Endothelial cell of umbilical vein (primary cell): ENCODE data around the gene SMARCA2. TPM values are rescaled to one million over a fixed set of nuclear protein-coding genes. Genes with fewer than 3 reads are reported as not detected.
A peak's percentile ranks its signal among the peaks of the same experiment; 100 is the strongest.

Experiments
- BruUV-seq: library from RNA; stranded (reverse); fragments of 400-500 nt; replicated peaks from 2 replicates; lab custom pipeline; 2021; lab: Mats Ljungman, UMichigan
- CTCF ChIA-PET: fragments of 300-600, 350-600 bp; sonication (Branson Sonifier 250); formaldehyde crosslinking; loops from one replicate; lab custom pipeline; 2021; ENCODE audit warnings: antibody characterized with exemption, inconsistent platforms; lab: Charles Lee
- POLR2A ChIA-PET: fragments of 300-600, 350-600 bp; sonication (Branson Sonifier 250); formaldehyde crosslinking; loops from one replicate; lab custom pipeline; 2021; ENCODE audit warnings: antibody characterized with exemption, inconsistent platforms; lab: Charles Lee
- DNase-seq: peaks from one replicate; pipeline ENCODE4 v3.0.0-alpha.2; 2011; ENCODE audit warnings: low read depth, low spot score
- FAIRE-seq: peaks from 2 replicates; lab custom pipeline; 2011; peaks lifted over from hg19 to GRCh38; lab: Jason Lieb, UNC
- H2AFZ ChIP-seq: 2 replicates; pipeline ENCODE4 v1.6.0; 2012; ENCODE audit warnings: low read depth, low read length, control low read depth, inconsistent platforms
- H3K27ac ChIP-seq: 2 replicates; pipeline ENCODE4 v1.5.1; 2011; ENCODE audit warnings: low read depth, mild to moderate bottlenecking, control low read depth, low read length, moderate library complexity; ENCODE audit not compliant: insufficient read depth
- H3K27me3 ChIP-seq, 2 experiments: 2 replicates each; pipeline versions ENCODE4 v1.6.0 to v1.6.1; 2011; ENCODE audit warnings: low read length in 2 of 2, mixed read lengths in 1 of 2; ENCODE audit not compliant: control insufficient read depth in 2 of 2, insufficient read depth in 2 of 2
- H3K36me3 ChIP-seq, 2 experiments: 2 replicates in 1 of 2; 3 replicates in 1 of 2; pipeline ENCODE4 v1.5.1; 2011; ENCODE audit warnings: low read length in 2 of 2, mild to moderate bottlenecking in 1 of 2, moderate library complexity in 1 of 2; ENCODE audit not compliant: control insufficient read depth in 2 of 2, insufficient read depth in 2 of 2; ENCODE audit errors: extremely low read depth in 1 of 2
- H3K4me1 ChIP-seq: 3 replicates; pipeline ENCODE4 v1.5.1; 2011; ENCODE audit warnings: mild to moderate bottlenecking, low read length; ENCODE audit not compliant: control insufficient read depth, insufficient read depth; ENCODE audit errors: extremely low read depth
- H3K4me2 ChIP-seq: 2 replicates; pipeline ENCODE4 v1.6.1; 2011; ENCODE audit warnings: low read length, control low read depth, mixed read lengths; ENCODE audit not compliant: insufficient read depth
- H3K4me3 ChIP-seq, 3 experiments: fragments of 200-600 bp in 1 of 3; sonication (generic), shearing (Covaris generic) in 1 of 3; replicated peaks in 1 of 3; 2 replicates each; pipeline ENCODE4 v1.5.1; 2011 to 2016; ENCODE audit warnings: control low read depth in 3 of 3, low read length in 3 of 3, mild to moderate bottlenecking in 2 of 3, inconsistent platforms in 1 of 3, low read depth in 1 of 3, moderate library complexity in 1 of 3; ENCODE audit not compliant: insufficient read depth in 1 of 3
- H3K79me2 ChIP-seq: 2 replicates; pipeline ENCODE4 v1.6.0; 2012; ENCODE audit warnings: low read length, inconsistent platforms; ENCODE audit not compliant: control insufficient read depth, insufficient read depth
- H3K9ac ChIP-seq: replicated peaks from 2 replicates; pipeline ENCODE3; 2011; ENCODE audit warnings: low read length, control low read depth; ENCODE audit not compliant: insufficient read depth; ENCODE audit errors: extremely low read depth
- H3K9me1 ChIP-seq: replicated peaks from 3 replicates; pipeline ENCODE4 v1.6.0; 2011; ENCODE audit warnings: mild to moderate bottlenecking, low read length; ENCODE audit not compliant: control insufficient read depth, insufficient read depth; ENCODE audit errors: extremely low read depth
- H3K9me3 ChIP-seq: replicated peaks from 2 replicates; pipeline ENCODE4 v1.5.1; 2012; ENCODE audit warnings: low read length, inconsistent platforms; ENCODE audit not compliant: control insufficient read depth, insufficient read depth
- H4K20me1 ChIP-seq: replicated peaks from 2 replicates; pipeline ENCODE3; 2011; ENCODE audit warnings: mild to moderate bottlenecking, low read length; ENCODE audit not compliant: control insufficient read depth, insufficient read depth; ENCODE audit errors: extremely low read depth
- EZH2 ChIP-seq: IDR thresholded peaks from 2 replicates; pipeline ENCODE4 v1.6.1; 2012; ENCODE audit warnings: borderline replicate concordance, low read depth, mild to moderate bottlenecking, moderate library complexity, low read length, inconsistent platforms; ENCODE audit not compliant: severe bottlenecking
- FOS ChIP-seq: IDR thresholded peaks from 2 replicates; pipeline ENCODE4 v1.6.1; 2011; ENCODE audit warnings: mild to moderate bottlenecking, low read length, moderate library complexity, borderline replicate concordance; ENCODE audit not compliant: insufficient read depth
- GATA2 ChIP-seq: IDR thresholded peaks from 2 replicates; pipeline ENCODE4 v1.7.0; 2011; ENCODE audit warnings: low read depth, mild to moderate bottlenecking, moderate library complexity, mixed read lengths, low read length; ENCODE audit not compliant: insufficient read length, insufficient read depth
- JUN ChIP-seq: IDR thresholded peaks from 2 replicates; pipeline ENCODE4 v1.6.1; 2011; ENCODE audit warnings: borderline replicate concordance, low read depth; ENCODE audit not compliant: insufficient read length, insufficient read depth
- POLR2AphosphoS5 ChIP-seq: IDR thresholded peaks from 2 replicates; pipeline ENCODE4 v1.6.1; 2012; ENCODE audit warnings: low read depth, mild to moderate bottlenecking, control low read depth, low read length, moderate library complexity; ENCODE audit not compliant: insufficient read depth
- dilution Hi-C: fragments of 300-500 bp; cut with MboI; formaldehyde crosslinking; loops from one replicate; pipeline ENCODE4 v1.15.0; 2019; ENCODE audit warnings: low sequenced_read_pairs; ENCODE audit not compliant: extremely low pct_ligation_motif_present
- intact Hi-C: fragments of 100-400 bp; cut with micrococcal nuclease; formaldehyde crosslinking; loops from one replicate; pipeline ENCODE4 v1.10.0; 2022
- polyA plus RNA-seq, 4 experiments: library from polyadenylated mRNA; depleted of rRNA in 3 of 4; stranded (reverse) in 3 of 4; unstranded in 1 of 4; fragments of >200 nt; gene quantifications; 2 replicates each; pipeline versions ENCODE4 v1.2.1 to v1.2.3, GENCODE V29; 2011 to 2012; ENCODE audit warnings: missing spikeins in 1 of 4
- total RNA-seq: library from RNA; stranded (reverse); gene quantifications from 2 replicates; pipeline ENCODE4 v1.2.3, GENCODE V29; 2021

The SMARCA2 gene
- total and polyA plus RNA-seq, 2 donors (not counting 3 experiments of a cell fraction or from before 2014, with no cell fraction given), result 54.5 to 79.9 TPM

- CTCF ChIA-PET, result interaction anchor here (1.7 kb wide), 1 partner anchor 32 kb away, joined by 6 read pairs; no protein-coding TSS in a partner anchor
- Histone ChIP-seq H3K9me3 (no peaks in the 10 kb centered on the region), H3K79me2 (no peaks in the 10 kb centered on the region), H3K4me2 (peak overlapping the region; percentile 2), H3K27me3 (no peaks in the 10 kb centered on the region), H3K27ac (no peak overlapping the region), H2AFZ (no peak overlapping the region), H3K36me3 (no peaks in the 10 kb centered on the region), H3K4me3 (no peak overlapping the region), H3K9me1 (no peaks in the 10 kb centered on the region), H3K4me1 (peaks cover 13% of the 10 kb centered on the region), H4K20me1 (no peaks in the 10 kb centered on the region), H3K9ac (no peak overlapping the region)
- POLR2A ChIA-PET, result no interaction called here
- dilution Hi-C loops, result no loop called here
- no peak for FAIRE-seq
- TF ChIP-seq POLR2AphosphoS5 (no peak), EZH2 (no peak), GATA2 (peak; percentile 91), FOS (peak; percentile 73), JUN (peak; percentile 43)
- BruUV-seq, result no TSS peak
- peak; percentile 54 for DNase-seq
- intact Hi-C loops, result loop anchor here (5.0 kb wide), 1 partner anchor 33 kb away; no protein-coding TSS in a partner anchor
Measured at GRCh38 chr9:2209400-2209799, 194.3 kb downstream of the SMARCA2 start.

GRCh38 chr9:2210201-2210600, 195.1 kb downstream of the SMARCA2 start:
- Histone ChIP-seq H3K9me3 (no peaks in the 10 kb centered on the region), H2AFZ (no peak overlapping the region), H3K9ac (no peak overlapping the region), H3K4me3 (no peak overlapping the region), H3K27ac (no peak overlapping the region), H3K4me1 (peaks cover 13% of the 10 kb centered on the region), H3K27me3 (no peaks in the 10 kb centered on the region), H4K20me1 (no peaks in the 10 kb centered on the region), H3K4me2 (no peak overlapping the region), H3K9me1 (no peaks in the 10 kb centered on the region), H3K79me2 (no peaks in the 10 kb centered on the region), H3K36me3 (no peaks in the 10 kb centered on the region)
- ChIA-PET POLR2A (no interaction called here), CTCF (no interaction called here)
- peak; percentile 76 for TF ChIP-seq GATA2
- TF ChIP-seq FOS, result peak; percentile 43
- no peak for TF ChIP-seq JUN
- FAIRE-seq, result no peak
- dilution Hi-C loops (no loop called here), intact Hi-C loops (no loop called here)
- DNase-seq, result peak; percentile 27
- BruUV-seq, result no TSS peak
